ENCODE results near the gene CBS.

DNA sequence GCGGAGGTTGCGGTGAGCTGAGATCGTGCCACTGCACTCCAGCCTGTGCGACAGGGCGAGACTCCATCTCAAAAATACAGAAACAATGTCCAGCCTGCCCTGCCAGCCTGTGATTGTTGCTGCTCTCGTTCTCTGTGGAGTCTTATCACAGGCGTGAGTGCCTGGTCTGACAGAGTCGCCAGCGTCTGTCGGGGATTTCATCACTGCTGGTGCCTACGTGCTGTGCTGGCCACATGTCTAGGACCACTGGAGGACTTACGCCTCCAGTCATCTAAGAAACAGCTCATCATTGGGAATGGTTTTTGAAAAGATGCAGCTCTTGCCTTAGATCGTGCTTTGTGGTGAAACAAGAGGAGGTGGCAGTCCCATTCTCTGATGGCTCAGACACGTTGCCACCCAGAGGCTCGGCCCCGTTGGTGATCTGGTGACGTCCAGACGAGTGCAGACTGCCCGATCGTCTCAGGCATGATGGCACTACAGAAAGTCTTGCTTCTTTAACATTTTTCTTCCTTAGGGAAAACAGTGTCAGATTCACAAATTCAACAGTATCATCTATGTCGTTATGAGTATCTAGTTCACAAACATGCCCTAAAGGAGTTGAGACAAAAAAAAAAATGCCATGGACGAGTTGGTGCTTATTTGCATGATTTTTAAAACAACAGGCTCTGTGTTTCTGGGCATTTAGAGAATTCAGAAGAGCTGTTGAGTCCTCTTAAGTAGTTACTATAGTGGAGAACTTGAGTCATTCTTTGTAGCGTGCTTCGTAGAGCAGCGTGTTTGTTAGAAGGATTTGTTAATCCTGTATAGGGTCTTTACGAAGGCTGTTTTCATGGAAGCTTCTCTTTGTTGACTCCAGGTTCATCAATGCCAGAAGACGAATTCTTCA lies 47.5 kb downstream of the CBS start:
- TF ChIP-seq, protein P1, sequence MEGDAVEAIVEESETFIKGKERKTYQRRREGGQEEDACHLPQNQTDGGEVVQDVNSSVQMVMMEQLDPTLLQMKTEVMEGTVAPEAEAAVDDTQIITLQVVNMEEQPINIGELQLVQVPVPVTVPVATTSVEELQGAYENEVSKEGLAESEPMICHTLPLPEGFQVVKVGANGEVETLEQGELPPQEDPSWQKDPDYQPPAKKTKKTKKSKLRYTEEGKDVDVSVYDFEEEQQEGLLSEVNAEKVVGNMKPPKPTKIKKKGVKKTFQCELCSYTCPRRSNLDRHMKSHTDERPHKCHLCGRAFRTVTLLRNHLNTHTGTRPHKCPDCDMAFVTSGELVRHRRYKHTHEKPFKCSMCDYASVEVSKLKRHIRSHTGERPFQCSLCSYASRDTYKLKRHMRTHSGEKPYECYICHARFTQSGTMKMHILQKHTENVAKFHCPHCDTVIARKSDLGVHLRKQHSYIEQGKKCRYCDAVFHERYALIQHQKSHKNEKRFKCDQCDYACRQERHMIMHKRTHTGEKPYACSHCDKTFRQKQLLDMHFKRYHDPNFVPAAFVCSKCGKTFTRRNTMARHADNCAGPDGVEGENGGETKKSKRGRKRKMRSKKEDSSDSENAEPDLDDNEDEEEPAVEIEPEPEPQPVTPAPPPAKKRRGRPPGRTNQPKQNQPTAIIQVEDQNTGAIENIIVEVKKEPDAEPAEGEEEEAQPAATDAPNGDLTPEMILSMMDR (optimal IDR thresholded peaks at IDR 0.05 in 1 of 3, IDR thresholded peaks at IDR 0.05 in 1 of 3, conservative IDR thresholded peaks at IDR 0.05 in 1 of 3; ENCODE audit: extremely low read depth in 1 of 3, insufficient read depth in 2 of 3, low read length in 3 of 3), result no peak
- no peak for TF ChIP-seq EZH2 (IDR thresholded peaks at IDR 0.05; ENCODE audit: low read length)

Data from keratinocyte (primary cell).